Mucosa of stomach (tissue), 1 donor: ENCODE measurements around the gene ETDC.

Experiments
- H3K27me3 ChIP-seq: one replicate; pipeline ENCODE4 v1.7.0; 2013; ENCODE audit warnings: mild to moderate bottlenecking, low read length; ENCODE audit not compliant: control insufficient read depth, insufficient read depth
- H3K36me3 ChIP-seq: one replicate; pipeline ENCODE4 v1.7.0; 2013; ENCODE audit warnings: low read length; ENCODE audit not compliant: control insufficient read depth, insufficient read depth
- H3K4me1 ChIP-seq: one replicate; pipeline ENCODE4 v1.7.0; 2013; ENCODE audit warnings: mild to moderate bottlenecking, low read length; ENCODE audit not compliant: control insufficient read depth, insufficient read depth
- H3K4me3 ChIP-seq: one replicate; pipeline ENCODE4 v1.7.0; 2013; ENCODE audit warnings: low read length
- H3K9ac ChIP-seq: one replicate; pipeline ENCODE4 v1.7.0; 2013; ENCODE audit warnings: mild to moderate bottlenecking, low read length, moderate library complexity
- H3K9me3 ChIP-seq: one replicate; pipeline ENCODE4 v1.7.0; 2013; ENCODE audit warnings: mild to moderate bottlenecking, low read length, moderate library complexity; ENCODE audit not compliant: control insufficient read depth
- donor health status: Pancreatic carcinoma.

Gene ETDC

DNA sequence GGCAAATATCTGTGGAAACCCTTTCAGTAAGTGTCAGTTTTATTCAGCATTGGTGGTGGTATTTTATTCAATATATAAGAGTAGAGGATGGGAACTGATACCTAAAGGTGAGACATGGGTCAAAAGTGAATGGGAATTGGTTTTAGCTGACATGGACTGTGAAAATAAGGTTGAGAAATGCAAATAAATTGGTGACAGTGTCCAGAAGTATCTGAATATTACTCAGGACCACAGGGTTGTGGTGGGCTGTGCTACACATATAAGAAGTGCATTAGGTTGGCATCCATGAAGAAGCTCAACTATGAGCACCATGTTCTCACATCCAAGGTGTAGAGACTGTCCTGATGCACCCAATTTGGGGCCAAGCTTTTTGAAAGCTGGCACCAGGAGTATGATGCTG lies 45.0 kb downstream of the ETDC start:
- Histone ChIP-seq H3K27me3 (no peaks in the 10 kb centered on the region), H3K4me1 (no peaks in the 10 kb centered on the region), H3K9ac (no peak overlapping the region), H3K4me3 (no peak overlapping the region), H3K9me3 (no peaks in the 10 kb centered on the region), H3K36me3 (no peaks in the 10 kb centered on the region)
